Prostate gland (tissue), 2 donors: ENCODE results near the gene BCL11B. TPM values are rescaled to one million over a fixed set of nuclear protein-coding genes. Genes with fewer than 3 reads are reported as not detected.

ENCODE experiments used
- DNase-seq: peaks from one replicate; pipeline ENCODE4 v3.0.0-alpha.2; 2019; ENCODE audit warnings: low spot score
- H3K27ac ChIP-seq, 2 donors: fragments of 200-600 bp; sonication (generic); 2 replicates each; pipeline ENCODE4 v1.5.1; 2017 to 2019
- H3K27me3 ChIP-seq: fragments of 200-600 bp; sonication (generic); replicated peaks from 2 replicates; pipeline ENCODE4 v1.5.1; 2019; ENCODE audit not compliant: insufficient read depth
- H3K36me3 ChIP-seq, 2 donors: fragments of 200-600 bp; sonication (generic); 1 replicate in 1 of 2; 2 replicates in 1 of 2; pipeline versions ENCODE4 v1.5.1 to v1.8.1; 2017 to 2019
- H3K4me1 ChIP-seq: fragments of 200-600 bp; sonication (generic); replicated peaks from 2 replicates; pipeline ENCODE4 v1.5.1; 2019
- H3K4me3 ChIP-seq, 2 donors: fragments of 200-600 bp; sonication (generic); 2 replicates each; pipeline ENCODE4 v1.5.1; 2017 to 2019
- H3K9me3 ChIP-seq: fragments of 200-600 bp; sonication (generic); 2 replicates; pipeline ENCODE4 v1.5.1; 2017
- CTCF ChIP-seq, 4 experiments: fragments of 200-600 bp in 2 of 4; fragments of 450-650 bp in 2 of 4; sonication (generic) in 2 of 4; IDR thresholded peaks; 1 replicate in 3 of 4; 2 replicates in 1 of 4; pipeline ENCODE4 v1.5.1; 2016 to 2019; ENCODE audit warnings: antibody characterized with exemption in 4 of 4, mild to moderate bottlenecking in 2 of 4, moderate library complexity in 2 of 4
- POLR2A ChIP-seq: fragments of 450-650 bp; IDR thresholded peaks from one replicate; pipeline ENCODE4 v1.6.1; 2016; ENCODE audit warnings: antibody characterized with exemption, mild to moderate bottlenecking
- POLR2AphosphoS5 ChIP-seq: sonication (generic); formaldehyde crosslinking; IDR thresholded peaks from one replicate; pipeline ENCODE4 v1.6.1; 2017; ENCODE audit warnings: antibody characterized with exemption
- WGBS: methylation state at CpG from one replicate; pipeline ENCODE4 v1.1.5; 2018; 5-methylcytosine and 5-hydroxymethylcytosine counted together
- intact Hi-C: fragments of 100-400 bp; cut with DNase I; formaldehyde crosslinking; loops from one replicate; pipeline ENCODE4 v1.14.2; 2022
- total RNA-seq, 2 donors: library from RNA; depleted of rRNA; stranded (reverse); fragments of >200 nt; gene quantifications; one replicate each; pipeline ENCODE4 v1.1.0, GENCODE V29; 2016

The BCL11B gene
- total RNA-seq, 2 donors from 2014 or later = 2.8 to 5.4 TPM

DNA sequence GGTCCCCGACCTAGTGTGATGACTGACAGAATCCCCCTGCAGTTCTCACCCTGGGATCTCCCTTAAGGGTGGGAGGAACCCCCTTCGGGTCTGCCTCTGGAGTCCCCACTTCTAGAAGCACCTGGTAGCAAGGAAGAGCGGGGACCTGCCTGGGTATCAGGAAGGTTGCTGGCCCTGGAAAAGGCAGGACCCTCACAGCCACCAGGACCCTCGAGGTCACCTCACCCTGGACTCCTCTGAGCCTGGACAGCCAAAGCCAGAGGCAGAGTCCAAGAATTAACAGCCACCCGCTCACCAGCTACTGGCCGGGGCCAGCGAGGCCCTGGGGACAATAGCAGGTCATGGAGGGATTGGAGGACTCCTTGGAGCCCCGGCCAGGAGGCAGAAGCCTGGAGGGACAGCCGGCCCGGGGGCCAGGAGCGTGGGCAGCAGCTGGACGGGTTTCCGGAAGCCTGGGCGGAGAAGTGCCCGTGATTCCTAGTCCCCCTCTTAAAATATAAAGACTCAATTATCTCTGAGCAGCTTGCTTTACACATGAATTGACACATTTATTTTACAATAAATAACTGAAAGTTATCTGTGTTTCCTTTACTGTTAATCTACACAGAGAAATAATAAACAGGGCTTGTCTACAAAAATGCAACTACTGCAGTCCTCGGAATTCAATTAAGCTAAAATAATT is 17.5 kb downstream of the BCL11B start:
- intact Hi-C loops = no loop called here
- H3K36me3 ChIP-seq = no peaks in the 10 kb centered on the region
- 72% methylated on average over 16 of the region's 16 CpGs for WGBS
- TF ChIP-seq POLR2A = no peak
- TF ChIP-seq POLR2AphosphoS5 = no peak
- TF ChIP-seq CTCF (IDR thresholded peaks at IDR 0.05) = no peak
- no peak for DNase-seq
- H3K27me3 ChIP-seq = peaks cover 17% of the 10 kb centered on the region
- H3K27ac ChIP-seq = no peak overlapping the region
- no peak overlapping the region for H3K4me3 ChIP-seq
- H3K4me1 ChIP-seq = no peaks in the 10 kb centered on the region
- no peaks in the 10 kb centered on the region for H3K9me3 ChIP-seq

- WGBS = 96% methylated on average over 7 of the region's 7 CpGs
- H3K4me1 ChIP-seq = no peaks in the 10 kb centered on the region
- H3K27me3 ChIP-seq = peaks cover 17% of the 10 kb centered on the region
- no peaks in the 10 kb centered on the region for H3K36me3 ChIP-seq
- TF ChIP-seq POLR2AphosphoS5 = no peak
- no peak for TF ChIP-seq POLR2A
- no peak for TF ChIP-seq CTCF (IDR thresholded peaks at IDR 0.05)
- DNase-seq = no peak
- H3K27ac ChIP-seq = no peak overlapping the region
- intact Hi-C loops = no loop called here
- no peak overlapping the region for H3K4me3 ChIP-seq
- H3K9me3 ChIP-seq = no peaks in the 10 kb centered on the region
Observed at GRCh38 chr14:99253890-99254289, 18.1 kb downstream of the BCL11B start.

DNA sequence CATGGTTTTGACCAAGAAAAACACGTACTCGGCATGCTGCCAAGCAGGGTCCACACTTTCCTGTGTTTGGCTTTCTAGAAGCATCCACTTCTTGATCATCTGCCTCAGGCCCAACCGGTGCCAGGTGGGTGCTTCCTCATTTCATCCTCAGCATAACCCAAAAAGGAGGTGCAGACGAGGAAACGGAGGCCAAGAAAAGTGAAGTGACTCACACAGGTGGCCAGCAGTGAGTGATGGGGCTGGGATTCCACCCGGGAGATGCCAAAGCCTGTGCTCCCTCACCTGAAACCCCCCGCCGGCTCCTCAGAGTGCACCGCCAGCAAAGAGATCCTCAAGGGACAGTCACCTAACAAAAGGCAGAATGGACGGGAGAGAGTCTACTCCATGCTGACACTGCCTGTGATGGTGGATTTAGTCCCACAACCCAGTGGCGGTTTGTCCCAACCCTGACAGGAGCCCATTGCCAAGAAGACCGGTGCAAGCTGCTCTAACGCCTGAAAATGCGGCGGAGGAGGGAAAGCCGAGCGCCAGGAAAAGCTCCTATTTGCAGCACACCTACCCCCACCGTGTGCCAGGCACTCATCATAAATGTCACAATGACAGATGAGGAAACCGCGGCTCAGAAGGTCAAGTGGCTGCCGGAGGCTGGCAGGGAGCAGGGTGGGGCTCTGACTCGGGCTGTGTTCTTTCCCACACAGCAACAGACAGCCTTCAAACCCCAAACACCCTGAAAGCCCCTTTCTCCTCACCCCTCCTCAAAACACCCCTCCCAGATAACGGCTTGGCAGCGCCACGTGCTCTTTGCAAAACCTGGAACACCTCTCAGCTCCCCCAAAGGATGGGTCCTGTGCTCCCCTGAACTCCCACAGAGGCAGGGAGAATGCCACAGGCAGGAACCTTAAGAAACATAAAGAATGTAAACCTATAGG is 18.8 kb downstream of the BCL11B start:
- WGBS = 53% methylated on average over 25 of the region's 25 CpGs

GRCh38 chr14:99252443-99252939 is 19.5 kb downstream of the BCL11B start:
- DNase-seq = no peak
- Histone ChIP-seq H3K27ac (no peak overlapping the region), H3K4me1 (no peaks in the 10 kb centered on the region), H3K4me3 (no peak overlapping the region), H3K36me3 (no peaks in the 10 kb centered on the region), H3K27me3 (peaks cover 13% of the 10 kb centered on the region), H3K9me3 (no peaks in the 10 kb centered on the region)
- intact Hi-C loops = no loop called here
- 62% methylated on average over 9 of the region's 9 CpGs for WGBS
- TF ChIP-seq POLR2AphosphoS5 = no peak
- no peak for TF ChIP-seq CTCF (IDR thresholded peaks at IDR 0.05)
- no peak for TF ChIP-seq POLR2A

More for the DNA sequence above, 18.8 kb downstream of the BCL11B start:
- no peak overlapping the region for H3K4me3 ChIP-seq
- intact Hi-C loops = no loop called here
- DNase-seq = no peak
- H3K4me1 ChIP-seq = no peaks in the 10 kb centered on the region
- no peaks in the 10 kb centered on the region for H3K9me3 ChIP-seq
- TF ChIP-seq POLR2A (no peak), CTCF (IDR thresholded peaks at IDR 0.05) (no peak), POLR2AphosphoS5 (no peak)
- H3K36me3 ChIP-seq = no peaks in the 10 kb centered on the region
- peaks cover 17% of the 10 kb centered on the region for H3K27me3 ChIP-seq
- H3K27ac ChIP-seq = no peak overlapping the region
